ENCODE measurements around the gene KRTAP2-3.
"Not testable (repeated sequence)": the region's sequence is repeated elsewhere in the genome, so short reads cannot be mapped to it uniquely, and the experiment has no call there.

KRTAP2-3 gene

GRCh38 chr17:41054556-41054955, 5.4 kb downstream of the KRTAP2-3 start:
- not testable (repeated sequence) for H4K20me1 ChIP-seq (ENCODE audit: low read depth, low read length); H3K4me3 ChIP-seq (ENCODE audit: insufficient read depth, low read length, poor library complexity, severe bottlenecking); H3K9ac ChIP-seq (ENCODE audit: low read length); H3K9me3 ChIP-seq (ENCODE audit: insufficient read depth, low read length); H3K79me2 ChIP-seq (ENCODE audit: insufficient read depth, low read length); H3K9me2 ChIP-seq (replicated peaks; ENCODE audit: insufficient read depth, low read length); H3F3A ChIP-seq (ENCODE audit: insufficient read depth); H3K4me2 ChIP-seq (ENCODE audit: low read depth, low read length, poor library complexity, severe bottlenecking); H3K27ac ChIP-seq (ENCODE audit: low read depth, low read length); H3K36me3 ChIP-seq (ENCODE audit: low read length); H3K27me3 ChIP-seq (ENCODE audit: low read length); H2AFZ ChIP-seq (ENCODE audit: low read depth, low read length, severe bottlenecking)

- no peak overlapping the region for H3K4me3 ChIP-seq (ENCODE audit: insufficient read depth, low read length, poor library complexity, severe bottlenecking)
- 0 out of 2 replicates have a peak, but pooled peaks cover 3% of the 10 kb centered on the region for H3F3A ChIP-seq (ENCODE audit: insufficient read depth)
- H3K27ac ChIP-seq (ENCODE audit: low read depth, low read length) = no peak overlapping the region
- TF ChIP-seq EZH2phosphoT487 (conservative IDR thresholded peaks at IDR 0.05; ENCODE audit: low read length) (no peak), CTCF (IDR thresholded peaks at IDR 0.05; ENCODE audit: insufficient read depth, low read length, poor library complexity, severe bottlenecking) (no peak)
- no peaks in the 10 kb centered on the region for H3K27me3 ChIP-seq (ENCODE audit: low read length)
- no peak overlapping the region for H2AFZ ChIP-seq (ENCODE audit: low read depth, low read length, severe bottlenecking)
- no peaks in the 10 kb centered on the region for H4K20me1 ChIP-seq (ENCODE audit: low read depth, low read length)
- no peak overlapping the region for H3K9ac ChIP-seq (ENCODE audit: low read length)
- H3K4me2 ChIP-seq (ENCODE audit: low read depth, low read length, poor library complexity, severe bottlenecking) = no peak overlapping the region
- H3K9me3 ChIP-seq (ENCODE audit: insufficient read depth, low read length) = no peaks in the 10 kb centered on the region
- H3K36me3 ChIP-seq (ENCODE audit: low read length) = no peaks in the 10 kb centered on the region
- no peaks in the 10 kb centered on the region for H3K9me2 ChIP-seq (replicated peaks; ENCODE audit: insufficient read depth, low read length)
- H3K79me2 ChIP-seq (ENCODE audit: insufficient read depth, low read length) = no peaks in the 10 kb centered on the region
Measured at GRCh38 chr17:41054025-41054424, 5.9 kb downstream of the KRTAP2-3 start.

- Histone ChIP-seq H3K4me3 (ENCODE audit: insufficient read depth, low read length, poor library complexity, severe bottlenecking) (no peak overlapping the region), H3K36me3 (ENCODE audit: low read length) (no peaks in the 10 kb centered on the region), H3K27ac (ENCODE audit: low read depth, low read length) (no peak overlapping the region), H3K79me2 (ENCODE audit: insufficient read depth, low read length) (no peaks in the 10 kb centered on the region), H3K9me3 (ENCODE audit: insufficient read depth, low read length) (no peaks in the 10 kb centered on the region), H3F3A (ENCODE audit: insufficient read depth) (0 out of 2 replicates have a peak, but pooled peaks cover 3% of the 10 kb centered on the region), H2AFZ (ENCODE audit: low read depth, low read length, severe bottlenecking) (no peak overlapping the region), H4K20me1 (ENCODE audit: low read depth, low read length) (no peaks in the 10 kb centered on the region), H3K9me2 (replicated peaks; ENCODE audit: insufficient read depth, low read length) (no peaks in the 10 kb centered on the region), H3K9ac (ENCODE audit: low read length) (no peak overlapping the region), H3K4me2 (ENCODE audit: low read depth, low read length, poor library complexity, severe bottlenecking) (no peak overlapping the region), H3K27me3 (ENCODE audit: low read length) (no peaks in the 10 kb centered on the region)
- TF ChIP-seq CTCF (IDR thresholded peaks at IDR 0.05; ENCODE audit: insufficient read depth, low read length, poor library complexity, severe bottlenecking) = no peak
- no peak for TF ChIP-seq EZH2phosphoT487 (conservative IDR thresholded peaks at IDR 0.05; ENCODE audit: low read length)
Measured at GRCh38 chr17:41052566-41052965, 7.3 kb downstream of the KRTAP2-3 start.

- Histone ChIP-seq H3K79me2 (ENCODE audit: insufficient read depth, low read length) (no peaks in the 10 kb centered on the region), H4K20me1 (ENCODE audit: low read depth, low read length) (no peaks in the 10 kb centered on the region), H3K9ac (ENCODE audit: low read length) (no peak overlapping the region), H2AFZ (ENCODE audit: low read depth, low read length, severe bottlenecking) (no peak overlapping the region), H3K27me3 (ENCODE audit: low read length) (no peaks in the 10 kb centered on the region), H3K27ac (ENCODE audit: low read depth, low read length) (no peak overlapping the region), H3F3A (ENCODE audit: insufficient read depth) (0 out of 2 replicates have a peak, but pooled peaks cover 3% of the 10 kb centered on the region), H3K9me2 (replicated peaks; ENCODE audit: insufficient read depth, low read length) (no peaks in the 10 kb centered on the region), H3K9me3 (ENCODE audit: insufficient read depth, low read length) (no peaks in the 10 kb centered on the region), H3K36me3 (ENCODE audit: low read length) (no peaks in the 10 kb centered on the region), H3K4me3 (ENCODE audit: insufficient read depth, low read length, poor library complexity, severe bottlenecking) (no peak overlapping the region), H3K4me2 (ENCODE audit: low read depth, low read length, poor library complexity, severe bottlenecking) (no peak overlapping the region)
- TF ChIP-seq EZH2phosphoT487 (conservative IDR thresholded peaks at IDR 0.05; ENCODE audit: low read length) = no peak
- no peak for TF ChIP-seq CTCF (IDR thresholded peaks at IDR 0.05; ENCODE audit: insufficient read depth, low read length, poor library complexity, severe bottlenecking)
Measured at GRCh38 chr17:41049110-41049509, 10.8 kb downstream of the KRTAP2-3 start.

Data from SU-DHL-6 (cell line).